GM23338 (cell line): Measurements from ENCODE around the gene EEPD1. TPM values are rescaled to one million over a fixed set of nuclear protein-coding genes. Genes with fewer than 3 reads are reported as not detected.

Experiments used
- ATAC-seq: fragments of 200-7000 bp; cut with Tn5 transposase; 3 replicates; pipeline ENCODE4 v1.9.1; 2020
- DNase-seq: peaks from one replicate; pipeline ENCODE4 v3.0.0-alpha.2; 2015; ENCODE audit warnings: low spot score
- H2AFZ ChIP-seq: fragments of 200-600 bp; sonication (generic); 2 replicates; pipeline ENCODE4 v1.8.0; 2016; ENCODE audit warnings: antibody characterized with exemption, mild to moderate bottlenecking, moderate library complexity
- H3F3A ChIP-seq: fragments of 200-600 bp; sonication (generic); replicated peaks from 2 replicates; pipeline ENCODE4 v1.8.0; 2017; ENCODE audit warnings: antibody characterized with exemption, mixed run types, low read depth
- H3K27ac ChIP-seq: fragments of 200-600 bp; sonication (generic); 2 replicates; pipeline ENCODE4 v1.6.1; 2016; ENCODE audit warnings: low read depth
- H3K27me3 ChIP-seq: fragments of 200-600 bp; sonication (generic); 2 replicates; pipeline ENCODE4 v1.8.0; 2016; ENCODE audit warnings: mild to moderate bottlenecking, mixed run types, moderate library complexity; ENCODE audit not compliant: insufficient read depth
- H3K36me3 ChIP-seq: fragments of 200-600 bp; sonication (generic); 2 replicates; pipeline ENCODE4 v1.8.0; 2016; ENCODE audit warnings: mild to moderate bottlenecking; ENCODE audit not compliant: insufficient read depth
- H3K4me1 ChIP-seq: fragments of 200-600 bp; sonication (generic); 2 replicates; pipeline ENCODE4 v1.8.0; 2016; ENCODE audit warnings: mild to moderate bottlenecking, moderate library complexity; ENCODE audit not compliant: insufficient read depth
- H3K4me2 ChIP-seq: fragments of 200-600 bp; sonication (generic); 2 replicates; pipeline ENCODE4 v1.7.1; 2017; ENCODE audit warnings: mixed run types
- H3K4me3 ChIP-seq: fragments of 200-600 bp; sonication (generic); 2 replicates; pipeline ENCODE4 v1.6.1; 2016; ENCODE audit warnings: mixed run types
- H3K79me2 ChIP-seq: fragments of 200-600 bp; sonication (generic); replicated peaks from 2 replicates; pipeline ENCODE4 v1.8.0; 2017; ENCODE audit warnings: mild to moderate bottlenecking; ENCODE audit not compliant: insufficient read depth
- H3K9me2 ChIP-seq: fragments of 200-600 bp; sonication (generic); 2 replicates; pipeline ENCODE4 v1.8.0; 2017; ENCODE audit not compliant: insufficient read depth
- H4K20me1 ChIP-seq: fragments of 200-600 bp; sonication (generic); replicated peaks from 2 replicates; pipeline ENCODE4 v1.8.0; 2017; ENCODE audit warnings: mild to moderate bottlenecking; ENCODE audit not compliant: insufficient read depth
- H3K27ac Mint-ChIP-seq: 2 replicates; pipeline ENCODE4 v1.8.0; 2020; ENCODE audit warnings: inconsistent platforms, mild to moderate bottlenecking, moderate library complexity, mixed read lengths
- H3K27me3 Mint-ChIP-seq: 3 replicates; pipeline ENCODE4 v1.8.0; 2022; ENCODE audit warnings: low read depth, mild to moderate bottlenecking, moderate library complexity, mixed read lengths, inconsistent platforms; ENCODE audit not compliant: insufficient read depth, poor library complexity
- H3K36me3 Mint-ChIP-seq: 3 replicates; pipeline ENCODE4 v1.8.0; 2021; ENCODE audit warnings: low read depth, mild to moderate bottlenecking, inconsistent platforms, moderate library complexity, mixed read lengths
- H3K4me1 Mint-ChIP-seq: 3 replicates; pipeline ENCODE4 v1.8.0; 2020; ENCODE audit warnings: mild to moderate bottlenecking, inconsistent platforms, mixed read lengths
- H3K4me3 Mint-ChIP-seq: 3 replicates; pipeline ENCODE4 v1.8.0; 2021; ENCODE audit warnings: moderate library complexity, mild to moderate bottlenecking, inconsistent platforms, mixed read lengths
- H3K9me3 Mint-ChIP-seq: 3 replicates; pipeline ENCODE4 v1.8.0; 2020; ENCODE audit warnings: moderate library complexity, mild to moderate bottlenecking, inconsistent platforms, mixed read lengths
- CREB1 ChIP-seq: fragments of 250-450 bp; sonication (Bioruptor Pico); IDR thresholded peaks from 2 replicates; pipeline ENCODE4 v1.5.0; 2020; ENCODE audit warnings: low read depth, mild to moderate bottlenecking, moderate library complexity
- CTCF ChIP-seq, 2 experiments: fragments of 200-600 bp in 1 of 2; sonication (generic) in 1 of 2; conservative IDR thresholded peaks; 2 replicates each; pipeline versions ENCODE4 v1.5.1 to v1.6.1; 2016 to 2017; ENCODE audit warnings: antibody characterized with exemption in 2 of 2, low read depth in 2 of 2, mild to moderate bottlenecking in 2 of 2, moderate library complexity in 1 of 2
- ETS1 ChIP-seq: IDR thresholded peaks from 2 replicates; pipeline ENCODE4 v1.6.1; 2016; ENCODE audit warnings: antibody characterized with exemption
- EZH2 ChIP-seq: fragments of 200-600 bp; sonication (generic); IDR thresholded peaks from one replicate; pipeline ENCODE4 v1.8.0; 2017; ENCODE audit warnings: antibody characterized with exemption, mild to moderate bottlenecking, low read depth; ENCODE audit not compliant: unreplicated experiment
- JUNB ChIP-seq: IDR thresholded peaks from one replicate; pipeline ENCODE4 v1.6.1; 2016; ENCODE audit warnings: antibody characterized with exemption; ENCODE audit not compliant: unreplicated experiment
- NANOG ChIP-seq: IDR thresholded peaks from 2 replicates; pipeline ENCODE4 v1.6.1; 2016; ENCODE audit warnings: antibody characterized with exemption, borderline replicate concordance
- POLR2AphosphoS5 ChIP-seq: IDR thresholded peaks from 2 replicates; pipeline ENCODE4 v1.6.1; 2016; ENCODE audit warnings: antibody characterized with exemption, low read depth
- REST ChIP-seq: IDR thresholded peaks from one replicate; pipeline ENCODE4 v1.6.1; 2018; ENCODE audit warnings: antibody characterized with exemption; ENCODE audit not compliant: unreplicated experiment
- STAT1 ChIP-seq: IDR thresholded peaks from one replicate; pipeline ENCODE4 v1.6.1; 2016; ENCODE audit warnings: antibody characterized with exemption; ENCODE audit not compliant: unreplicated experiment
- ZNF114 ChIP-seq: fragments of 250-450 bp; sonication (Bioruptor Pico); IDR thresholded peaks from 2 replicates; pipeline ENCODE4 v1.5.0; 2020; ENCODE audit warnings: mild to moderate bottlenecking, moderate library complexity
- ZNF331 ChIP-seq: fragments of 250-450 bp; sonication (Bioruptor Pico); IDR thresholded peaks from 2 replicates; pipeline ENCODE4 v1.5.0; 2020; ENCODE audit warnings: low read depth, mild to moderate bottlenecking, moderate library complexity
- polyA plus RNA-seq: library from polyadenylated mRNA; unstranded; fragments of >200 nt; fragmentation: Nextera tagmentation; extraction: Ambion mirVana; gene quantifications from 2 replicates; pipeline ENCODE4 v1.2.1, GENCODE V29; 2016
- total RNA-seq: library from RNA; depleted of rRNA; stranded (reverse); fragments of >200 nt; shearing (Covaris generic); gene quantifications from 2 replicates; pipeline ENCODE4 v1.2.3, GENCODE V29; 2014

Gene EEPD1
- total and polyA plus RNA-seq, 2 experiments from 2014 or later: 4.1 to 17.1 TPM

- Histone ChIP-seq H3K4me2 (no peak overlapping the region), H3K27ac (no peak overlapping the region), H3K79me2 (no peaks in the 10 kb centered on the region), H4K20me1 (no peaks in the 10 kb centered on the region), H3F3A (no peaks in the 10 kb centered on the region), H3K9me2 (no peaks in the 10 kb centered on the region), H3K36me3 (no peaks in the 10 kb centered on the region), H3K4me1 (no peaks in the 10 kb centered on the region), H2AFZ (no peak overlapping the region), H3K4me3 (no peak overlapping the region), H3K27me3 (no peaks in the 10 kb centered on the region)
- ATAC-seq (no peak), DNase-seq (no peak)
- H3K27me3 Mint-ChIP-seq: peaks cover 3% of the 10 kb centered on the region
- H3K4me3 Mint-ChIP-seq: no peak overlapping the region
- peaks cover 5% of the 10 kb centered on the region; the same call in 1 of the 3 replicates for H3K36me3 Mint-ChIP-seq
- peaks cover 8% of the 10 kb centered on the region for H3K4me1 Mint-ChIP-seq
- H3K27ac Mint-ChIP-seq: no peak overlapping the region; the same call in 1 of the 2 replicates
- peaks cover 5% of the 10 kb centered on the region; the same call in 2 of the 3 replicates for H3K9me3 Mint-ChIP-seq
- TF ChIP-seq POLR2AphosphoS5 (no peak), NANOG (no peak), ETS1 (no peak), ZNF114 (no peak), CTCF (conservative IDR thresholded peaks at IDR 0.05; ENCODE audit: low read depth in 2 of 2) (no peak), CREB1 (CRISPR knock-in tag) (no peak), EZH2 (no peak), JUNB (no peak), ZNF331 (CRISPR knock-in tag) (no peak), REST (no peak), STAT1 (no peak)
Observed at GRCh38 chr7:36145686-36146085, 7.4 kb upstream of the EEPD1 start.
